K562 (cell line): ENCODE data around the gene TRIM65. TPM values are rescaled to one million over a fixed set of nuclear protein-coding genes. Genes with fewer than 3 reads are reported as not detected.
A peak's percentile ranks its signal among the peaks of the same experiment; 100 is the strongest.

Source experiments
- DPF2 ChIP-seq: fragments of 450-650 bp; IDR thresholded peaks from 2 replicates; pipeline ENCODE4 v1.6.1; 2016
- FIP1L1 ChIP-seq: fragments of 200-400 bp; formaldehyde crosslinking; IDR thresholded peaks from 2 replicates; pipeline ENCODE4 v1.6.1; 2018; ENCODE audit warnings: mild to moderate bottlenecking, low read depth, low read length; ENCODE audit not compliant: poor library complexity, severe bottlenecking
- GATA2 ChIP-seq: sonication (generic); formaldehyde crosslinking; IDR thresholded peaks from 2 replicates; pipeline ENCODE4 v1.4.0; 2020; ENCODE audit warnings: mild to moderate bottlenecking, missing genetic modification reagents
- ILF3 ChIP-seq: fragments of 450-650 bp; IDR thresholded peaks from 2 replicates; pipeline ENCODE4 v1.6.1; 2018; ENCODE audit warnings: antibody characterized with exemption, mild to moderate bottlenecking, moderate library complexity, borderline replicate concordance
- MAX ChIP-seq: sonication (generic); formaldehyde crosslinking; IDR thresholded peaks from 2 replicates; pipeline ENCODE4 v1.9.0; 2022; ENCODE audit warnings: mild to moderate bottlenecking, missing genetic modification reagents
- MGA ChIP-seq: fragments of 450-650 bp; IDR thresholded peaks from 2 replicates; pipeline ENCODE4 v1.6.1; 2016; ENCODE audit warnings: mild to moderate bottlenecking, moderate library complexity
- MYC ChIP-seq, 2 experiments: fragments of 250-450 bp in 1 of 2; sonication (Bioruptor Pico) in 1 of 2; IDR thresholded peaks; 2 replicates each; pipeline versions ENCODE4 v1.5.1 to v1.6.1; 2012 to 2021; ENCODE audit warnings: low read depth in 2 of 2, borderline replicate concordance in 1 of 2, improper control_type of control experiment in 1 of 2, low read length in 1 of 2, mild to moderate bottlenecking in 1 of 2, moderate library complexity in 1 of 2
- NCOA6 ChIP-seq: fragments of 450-650 bp; IDR thresholded peaks from 2 replicates; pipeline ENCODE4 v1.6.1; 2017; ENCODE audit warnings: mild to moderate bottlenecking
- OTX1 ChIP-seq: fragments of 450-650 bp; formaldehyde crosslinking; IDR thresholded peaks from 2 replicates; pipeline ENCODE4 v1.4.0; 2022; ENCODE audit warnings: mild to moderate bottlenecking
- RBFOX2 ChIP-seq: fragments of 200-400 bp; formaldehyde crosslinking; IDR thresholded peaks from 2 replicates; pipeline ENCODE4 v1.6.1; 2017; ENCODE audit warnings: low read depth, mild to moderate bottlenecking, low read length, moderate library complexity
- SRSF7 ChIP-seq: fragments of 200-400 bp; formaldehyde crosslinking; optimal IDR thresholded peaks from 2 replicates; pipeline ENCODE3; 2017; ENCODE audit warnings: mild to moderate bottlenecking, low read depth, low read length
- ZNF740 ChIP-seq, 3 experiments: fragments of 200-800 bp in 1 of 3; sonication (Bioruptor generic) in 1 of 3; sonication (generic) in 1 of 3; formaldehyde crosslinking in 1 of 3; IDR thresholded peaks; 2 replicates each; pipeline versions ENCODE4 v1.6.1 to v1.8.0; 2016 to 2022; ENCODE audit warnings: mild to moderate bottlenecking in 2 of 3, missing compliant biosample characterization in 2 of 3, missing genetic modification characterization in 2 of 3, missing genetic modification reagents in 1 of 3
- polyA plus RNA-seq, 8 experiments: library from polyadenylated mRNA; depleted of rRNA in 4 of 8; stranded (reverse) in 5 of 8; unstranded in 3 of 8; fragments of >200 nt; fragmentation: Nextera tagmentation in 2 of 8; fragmentation: Illumina TruSeq in 1 of 8; extraction: Ambion mirVana in 2 of 8; extraction: Trizol in 1 of 8; gene quantifications; 2 replicates each; pipeline versions ENCODE4 v1.2.1 to v1.2.3, GENCODE V29; 2011 to 2014; ENCODE audit warnings: inconsistent platforms in 1 of 8, missing spikeins in 1 of 8
- total RNA-seq, 7 experiments: library from RNA; depleted of rRNA in 6 of 7; stranded (reverse); fragments of >200 nt in 6 of 7; fragmentation: Illumina TruSeq in 2 of 7; extraction: Trizol in 2 of 7; gene quantifications; 2 replicates each; pipeline versions ENCODE4 v1.2.1 to v1.2.3, GENCODE V29; 2011 to 2021; ENCODE audit warnings: low replicate concordance in 1 of 7

The TRIM65 gene
- total and polyA plus RNA-seq, 9 of the 15 experiments (the other 6 are each of a cell fraction or from before 2014, with no cell fraction given) = 2.8 to 45.7 (median 22.9) TPM

DNA sequence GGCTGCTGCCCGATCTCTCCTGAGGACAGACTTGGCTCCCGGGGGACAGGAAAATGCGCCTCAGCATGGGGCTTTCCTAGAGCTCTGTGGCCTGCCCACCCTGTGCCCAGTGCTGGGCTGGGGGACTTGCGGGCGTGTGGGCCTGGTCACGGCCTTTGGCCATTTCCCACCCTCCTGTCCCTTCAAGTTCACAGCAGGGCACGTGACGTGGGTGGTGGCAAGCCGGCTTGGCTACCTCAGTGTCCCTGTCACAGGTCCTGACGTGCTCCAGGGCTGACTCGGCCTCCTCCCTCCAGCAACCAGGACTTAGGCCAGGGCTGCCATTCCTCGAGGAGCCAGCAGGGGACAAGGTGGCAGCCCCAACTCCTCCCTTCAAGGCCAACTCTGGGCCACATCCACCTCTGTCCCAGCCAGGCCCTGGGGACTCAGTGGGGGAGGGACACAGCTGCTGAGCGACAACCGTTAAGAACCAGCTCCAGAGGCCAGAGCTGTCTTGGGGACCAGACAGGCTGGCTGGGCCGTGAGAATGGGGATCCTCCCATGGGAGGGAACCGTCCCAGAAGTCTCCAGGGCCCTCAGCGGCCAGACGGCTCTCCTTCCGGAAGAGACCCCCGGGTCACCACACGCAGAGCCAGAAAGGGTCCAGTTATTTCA, 51.6 kb downstream of the TRIM65 start (continued):
- peak; percentile 73; the same call in 1 of the 2 replicates for TF ChIP-seq ZNF740 (CRISPR knock-in tag; IDR thresholded peaks at IDR 0.05)
- TF ChIP-seq ZNF740 (tag; IDR thresholded peaks at IDR 0.05) = no peak
- no peak for TF ChIP-seq NCOA6
- peak; percentile 53; the same call in 1 of the 2 replicates for TF ChIP-seq DPF2
- TF ChIP-seq FIP1L1 = peak; percentile 43
- TF ChIP-seq GATA2 (CRISPR knock-in tag) = no peak
- TF ChIP-seq SRSF7 = no peak
- peak; percentile 83 for TF ChIP-seq MYC (IDR thresholded peaks at IDR 0.05; ENCODE audit: low read depth, low read length)
- TF ChIP-seq MYC (CRISPR knock-in tag; IDR thresholded peaks at IDR 0.05; ENCODE audit: borderline replicate concordance, low read depth) = peak; percentile 50; the same call in 1 of the 2 replicates
- peak; percentile 48; the same call in 1 of the 2 replicates for TF ChIP-seq MGA
- TF ChIP-seq ILF3 = peak; percentile 15; the same call in 1 of the 2 replicates
- peak; percentile 73 for TF ChIP-seq RBFOX2
- peak; percentile 83 for TF ChIP-seq MAX
- TF ChIP-seq OTX1 (CRISPR knock-in tag) = peak; percentile 82
